OCI-LY1 (cell line): ENCODE data around the gene MAP4K3.

Source experiments
- H2AFZ ChIP-seq: fragments of 200-600 bp; sonication (generic), shearing (Covaris generic); 2 replicates; pipeline ENCODE4 v1.6.0; 2014; ENCODE audit warnings: antibody characterized with exemption, mild to moderate bottlenecking, low read length
- H3F3A ChIP-seq: fragments of 200-600 bp; sonication (generic), shearing (Covaris generic); 2 replicates; pipeline ENCODE4 v1.6.0; 2014; ENCODE audit warnings: mild to moderate bottlenecking, antibody characterized with exemption, low read length, moderate library complexity; ENCODE audit not compliant: insufficient read depth
- H3K27ac ChIP-seq: fragments of 200-600 bp; sonication (generic); 2 replicates; pipeline ENCODE4 v1.5.1; 2014; ENCODE audit warnings: low read length, mixed run types, mild to moderate bottlenecking, low read depth; ENCODE audit not compliant: poor library complexity, severe bottlenecking
- H3K27me3 ChIP-seq: fragments of 200-600 bp; sonication (generic); 2 replicates; pipeline ENCODE4 v1.6.0; 2014; ENCODE audit warnings: antibody characterized with exemption, mild to moderate bottlenecking, low read length, moderate library complexity; ENCODE audit not compliant: insufficient read depth
- H3K36me3 ChIP-seq: fragments of 200-600 bp; sonication (generic); 2 replicates; pipeline ENCODE4 v1.6.1; 2014; ENCODE audit warnings: mild to moderate bottlenecking, antibody characterized with exemption, low read length, moderate library complexity, mixed read lengths; ENCODE audit not compliant: insufficient read depth
- H3K4me1 ChIP-seq: fragments of 200-600 bp; sonication (generic); 2 replicates; pipeline ENCODE4 v1.5.1; 2014; ENCODE audit warnings: mild to moderate bottlenecking, low read length, moderate library complexity; ENCODE audit not compliant: insufficient read depth, severe bottlenecking
- H3K4me2 ChIP-seq: fragments of 200-600 bp; sonication (generic), shearing (Covaris generic); 2 replicates; pipeline ENCODE4 v1.6.1; 2014; ENCODE audit warnings: low read length
- H3K4me3 ChIP-seq: fragments of 200-600 bp; sonication (generic); 2 replicates; pipeline ENCODE4 v1.5.1; 2014; ENCODE audit warnings: low read length, low read depth, mild to moderate bottlenecking, mixed read lengths; ENCODE audit not compliant: poor library complexity, severe bottlenecking
- H3K79me2 ChIP-seq: fragments of 200-600 bp; shearing (Covaris generic); 2 replicates; pipeline ENCODE4 v1.6.1; 2016; ENCODE audit warnings: mixed run types, low read length, mixed read lengths; ENCODE audit not compliant: insufficient read depth
- H3K9ac ChIP-seq: fragments of 200-600 bp; sonication (generic), shearing (Covaris generic); 2 replicates; pipeline ENCODE4 v1.6.1; 2014; ENCODE audit warnings: mild to moderate bottlenecking, low read length, mixed read lengths
- H3K9me2 ChIP-seq: fragments of 200-600 bp; sonication (generic), shearing (Covaris generic); 2 replicates; pipeline ENCODE4 v1.6.1; 2014; ENCODE audit warnings: low read depth, mild to moderate bottlenecking, low read length, mixed read lengths
- H3K9me3 ChIP-seq: fragments of 200-600 bp; shearing (Covaris generic); 2 replicates; pipeline ENCODE4 v1.6.1; 2014; ENCODE audit warnings: low read length, mixed read lengths
- H4K20me1 ChIP-seq: fragments of 200-600 bp; sonication (generic), shearing (Covaris generic); 2 replicates; pipeline ENCODE4 v1.6.0; 2016; ENCODE audit warnings: mild to moderate bottlenecking, low read length; ENCODE audit not compliant: insufficient read depth
- EZH2 ChIP-seq: fragments of 200-600 bp; sonication (generic), shearing (Covaris generic); IDR thresholded peaks from 2 replicates; pipeline ENCODE4 v1.8.0; 2017; ENCODE audit warnings: borderline replicate concordance, mixed run types, mild to moderate bottlenecking, antibody characterized with exemption, low read length, moderate library complexity, mixed read lengths
- TF ChIP-seq, protein P1 (sequence below): fragments of 200-600 bp; sonication (generic), shearing (Covaris generic); IDR thresholded peaks from 2 replicates; pipeline ENCODE4 v1.5.1; 2017; ENCODE audit warnings: mild to moderate bottlenecking, antibody characterized with exemption, low read length, moderate library complexity, mixed read lengths

The MAP4K3 gene

DNA sequence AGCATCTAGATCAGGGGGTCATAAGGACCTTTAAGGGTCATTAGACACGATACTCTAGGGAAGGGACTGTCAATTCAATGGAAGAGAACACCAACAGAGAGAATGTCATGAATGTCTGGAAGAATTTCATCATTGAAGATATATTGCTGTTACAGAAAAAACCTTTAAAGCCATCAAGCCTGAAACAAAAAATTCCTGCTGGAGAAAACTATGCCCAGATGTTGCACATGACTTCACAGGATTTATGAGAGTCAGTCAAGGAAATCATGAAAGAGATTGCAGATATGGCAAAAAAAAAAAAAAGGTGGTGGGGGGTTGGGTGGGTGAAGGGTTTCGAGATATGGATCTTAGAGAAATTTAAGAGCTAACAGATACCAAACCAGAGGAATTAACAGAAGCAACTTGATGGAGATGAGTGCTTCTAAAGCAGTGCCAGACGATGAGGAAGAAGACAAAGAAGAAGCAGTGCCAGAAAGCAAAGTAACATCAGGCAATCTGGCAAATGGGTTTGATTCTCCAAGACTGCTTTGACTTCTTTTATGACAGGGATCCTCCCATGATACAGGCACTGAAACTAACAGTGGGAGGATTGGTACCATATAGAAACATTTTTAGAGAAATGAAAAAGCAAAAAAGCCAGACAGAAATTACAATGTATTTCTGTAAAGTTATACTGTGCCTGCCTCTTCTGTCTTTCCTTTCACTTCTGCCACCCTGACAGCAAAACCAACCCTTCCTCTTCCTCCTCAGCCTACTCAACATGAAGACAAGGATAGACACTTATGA is 28.5 kb downstream of the MAP4K3 start:
- TF ChIP-seq, protein P1, sequence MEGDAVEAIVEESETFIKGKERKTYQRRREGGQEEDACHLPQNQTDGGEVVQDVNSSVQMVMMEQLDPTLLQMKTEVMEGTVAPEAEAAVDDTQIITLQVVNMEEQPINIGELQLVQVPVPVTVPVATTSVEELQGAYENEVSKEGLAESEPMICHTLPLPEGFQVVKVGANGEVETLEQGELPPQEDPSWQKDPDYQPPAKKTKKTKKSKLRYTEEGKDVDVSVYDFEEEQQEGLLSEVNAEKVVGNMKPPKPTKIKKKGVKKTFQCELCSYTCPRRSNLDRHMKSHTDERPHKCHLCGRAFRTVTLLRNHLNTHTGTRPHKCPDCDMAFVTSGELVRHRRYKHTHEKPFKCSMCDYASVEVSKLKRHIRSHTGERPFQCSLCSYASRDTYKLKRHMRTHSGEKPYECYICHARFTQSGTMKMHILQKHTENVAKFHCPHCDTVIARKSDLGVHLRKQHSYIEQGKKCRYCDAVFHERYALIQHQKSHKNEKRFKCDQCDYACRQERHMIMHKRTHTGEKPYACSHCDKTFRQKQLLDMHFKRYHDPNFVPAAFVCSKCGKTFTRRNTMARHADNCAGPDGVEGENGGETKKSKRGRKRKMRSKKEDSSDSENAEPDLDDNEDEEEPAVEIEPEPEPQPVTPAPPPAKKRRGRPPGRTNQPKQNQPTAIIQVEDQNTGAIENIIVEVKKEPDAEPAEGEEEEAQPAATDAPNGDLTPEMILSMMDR: no peak
- no peak for TF ChIP-seq EZH2
- Histone ChIP-seq H3K27me3 (no peaks in the 10 kb centered on the region), H3K27ac (no peak overlapping the region), H4K20me1 (no peaks in the 10 kb centered on the region), H3K79me2 (peaks cover 33% of the 10 kb centered on the region), H3K9me2 (no peaks in the 10 kb centered on the region), H3K4me2 (peak overlapping the region; percentile 60; the same call in 1 of the 2 replicates), H3F3A (no peaks in the 10 kb centered on the region), H3K36me3 (no peaks in the 10 kb centered on the region), H3K4me1 (peaks cover 40% of the 10 kb centered on the region), H2AFZ (no peak overlapping the region), H3K9me3 (no peaks in the 10 kb centered on the region; the same call in 1 of the 2 replicates), H3K4me3 (peak overlapping the region; percentile 15), H3K9ac (no peak overlapping the region)

DNA sequence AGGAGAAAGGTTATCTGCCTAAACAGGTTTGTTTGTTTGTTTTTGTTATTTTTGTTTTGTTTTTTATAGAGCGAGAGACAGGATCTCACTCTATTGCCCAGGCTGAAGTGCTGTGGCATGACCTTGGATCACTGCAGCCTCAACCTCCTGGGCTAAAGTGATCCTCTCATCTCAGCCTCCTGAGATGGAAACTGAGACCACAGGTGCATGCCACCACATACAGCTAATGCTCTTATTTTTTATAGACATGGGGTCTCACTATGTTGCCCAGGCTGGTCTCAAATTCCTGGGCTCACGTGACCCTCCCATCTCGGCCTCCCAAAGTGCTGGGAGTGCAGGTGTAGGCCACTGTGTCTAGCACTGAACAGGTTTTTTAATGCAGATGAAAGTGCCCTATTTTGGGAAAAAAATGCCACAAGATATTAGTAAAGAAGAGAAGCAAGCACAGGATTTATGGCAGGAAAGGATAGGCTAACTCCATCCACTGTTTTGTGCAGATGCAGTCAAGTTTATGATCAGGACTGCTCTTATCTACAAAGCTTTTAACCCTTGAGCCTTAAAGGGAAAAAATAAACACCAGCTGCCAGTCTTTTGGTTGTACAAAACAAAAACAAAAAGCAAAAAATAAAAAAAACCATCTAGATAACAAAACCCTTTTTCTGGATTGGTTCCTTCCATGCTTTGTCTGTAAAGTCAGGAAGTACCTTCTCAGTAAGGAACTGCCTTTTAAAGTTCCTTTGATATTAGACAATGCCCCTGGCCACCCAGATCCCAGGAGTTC is 29.4 kb downstream of the MAP4K3 start:
- no peaks in the 10 kb centered on the region for H3K36me3 ChIP-seq
- no peaks in the 10 kb centered on the region for H3K9me2 ChIP-seq
- peaks cover 49% of the 10 kb centered on the region for H3K4me1 ChIP-seq
- H3K27me3 ChIP-seq: no peaks in the 10 kb centered on the region
- no peak overlapping the region for H3K9ac ChIP-seq
- no peak overlapping the region for H3K27ac ChIP-seq
- H3F3A ChIP-seq: no peaks in the 10 kb centered on the region
- no peak overlapping the region for H3K4me2 ChIP-seq
- no peaks in the 10 kb centered on the region for H4K20me1 ChIP-seq
- no peak overlapping the region for H3K4me3 ChIP-seq
- H3K79me2 ChIP-seq: peaks cover 38% of the 10 kb centered on the region
- H3K9me3 ChIP-seq: no peaks in the 10 kb centered on the region; the same call in 1 of the 2 replicates
- no peak overlapping the region for H2AFZ ChIP-seq
- TF ChIP-seq, protein P1: no peak
- TF ChIP-seq EZH2: no peak

DNA sequence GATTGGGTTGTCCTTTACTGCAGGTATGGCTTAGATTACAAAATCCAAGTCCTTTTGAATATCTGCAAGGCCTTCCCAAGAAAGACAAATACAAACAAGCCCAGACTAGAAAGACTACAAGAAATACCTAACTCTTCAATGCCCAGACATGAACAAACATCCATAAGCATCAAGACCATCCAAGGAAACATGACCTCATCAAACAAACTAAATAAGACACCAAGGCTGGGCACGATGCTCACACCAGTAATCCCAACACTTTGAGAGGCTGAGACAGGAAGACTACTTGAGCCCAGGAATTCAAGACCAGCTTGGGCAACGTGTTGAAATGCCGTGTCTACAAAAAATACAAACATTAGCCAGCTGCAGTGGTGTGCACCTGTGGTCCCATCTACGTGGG is 31.7 kb downstream of the MAP4K3 start:
- Histone ChIP-seq H3K9me2 (no peaks in the 10 kb centered on the region), H3K4me1 (peaks cover 46% of the 10 kb centered on the region), H4K20me1 (no peaks in the 10 kb centered on the region), H3K27ac (no peak overlapping the region), H3K36me3 (no peaks in the 10 kb centered on the region), H3K4me3 (no peak overlapping the region), H3K9me3 (no peaks in the 10 kb centered on the region), H3K4me2 (no peak overlapping the region), H3F3A (no peaks in the 10 kb centered on the region), H2AFZ (no peak overlapping the region), H3K79me2 (peaks cover 39% of the 10 kb centered on the region), H3K9ac (no peak overlapping the region), H3K27me3 (no peaks in the 10 kb centered on the region)
- TF ChIP-seq EZH2: no peak
- TF ChIP-seq, protein P1: no peak
